KMS-11 (cell line): Measurements from ENCODE around the gene STXBP6.
A peak's percentile ranks its signal among the peaks of the same experiment; 100 is the strongest.

Source experiments
- H2AFZ ChIP-seq: fragments of 200-600 bp; sonication (generic); 2 replicates; pipeline ENCODE4 v1.6.1; 2016; ENCODE audit warnings: antibody characterized with exemption, mixed run types, low read depth
- H3K27ac ChIP-seq: fragments of 200-600 bp; sonication (generic); 2 replicates; pipeline ENCODE4 v1.6.1; 2016; ENCODE audit warnings: mild to moderate bottlenecking, mixed run types
- H3K27me3 ChIP-seq: fragments of 200-600 bp; sonication (generic); 2 replicates; pipeline ENCODE4 v1.6.1; 2017; ENCODE audit warnings: mild to moderate bottlenecking, low read depth, mixed run types, moderate library complexity; ENCODE audit not compliant: insufficient read depth
- H3K36me3 ChIP-seq: fragments of 200-600 bp; sonication (generic); 2 replicates; pipeline ENCODE4 v1.6.1; 2017; ENCODE audit warnings: mild to moderate bottlenecking, mixed run types; ENCODE audit not compliant: insufficient read depth
- H3K4me1 ChIP-seq: fragments of 200-600 bp; sonication (generic); 2 replicates; pipeline ENCODE4 v1.6.1; 2016; ENCODE audit warnings: mild to moderate bottlenecking, low read depth, mixed run types; ENCODE audit not compliant: poor library complexity, severe bottlenecking
- H3K4me2 ChIP-seq: fragments of 200-600 bp; sonication (generic); 2 replicates; pipeline ENCODE4 v1.7.0; 2016; ENCODE audit warnings: mild to moderate bottlenecking, mixed run types
- H3K4me3 ChIP-seq: fragments of 200-600 bp; sonication (generic); IDR thresholded peaks from 2 replicates; pipeline ENCODE4 v1.6.1; 2017; ENCODE audit warnings: low read depth, low read length, mixed read lengths; ENCODE audit not compliant: insufficient read depth
- H3K79me2 ChIP-seq: fragments of 200-600 bp; sonication (generic); 2 replicates; pipeline ENCODE4 v1.6.1; 2016; ENCODE audit warnings: low read depth, mixed run types; ENCODE audit not compliant: insufficient read depth
- H3K9ac ChIP-seq: fragments of 200-600 bp; sonication (generic); 2 replicates; pipeline ENCODE4 v1.6.1; 2016; ENCODE audit warnings: mild to moderate bottlenecking, mixed run types
- H4K20me1 ChIP-seq: fragments of 200-600 bp; sonication (generic); 2 replicates; pipeline ENCODE4 v1.6.1; 2016; ENCODE audit warnings: mild to moderate bottlenecking, mixed run types; ENCODE audit not compliant: insufficient read depth
- CTCF ChIP-seq: fragments of 200-600 bp; sonication (generic); conservative IDR thresholded peaks from 2 replicates; pipeline ENCODE4 v1.6.1; 2017; ENCODE audit warnings: low read depth, mild to moderate bottlenecking, antibody characterized with exemption, low read length, moderate library complexity, mixed read lengths

The STXBP6 gene

DNA sequence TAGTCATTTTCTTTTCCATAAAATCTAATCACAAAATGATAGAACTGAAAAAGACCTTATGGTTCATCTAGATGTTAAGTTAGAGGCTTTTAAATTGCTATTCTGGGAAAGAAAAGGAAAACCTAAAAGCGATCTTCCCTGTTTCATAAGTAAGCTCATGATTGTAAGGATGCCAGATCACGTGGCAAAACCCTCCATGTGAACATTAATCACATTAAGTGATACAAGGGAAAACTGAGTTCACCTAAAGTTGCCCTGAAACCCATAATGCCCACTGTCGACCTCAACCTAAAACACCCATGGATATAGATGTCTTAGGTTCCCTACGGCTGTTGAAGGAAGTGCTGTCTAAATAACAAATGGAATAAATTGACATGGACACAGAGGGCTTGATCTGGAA, 3.0 kb upstream of the STXBP6 start:
- TF ChIP-seq CTCF, result no peak
- H3K27ac ChIP-seq, result no peak overlapping the region
- H3K4me3 ChIP-seq, result no peak overlapping the region
- H3K27me3 ChIP-seq, result no peaks in the 10 kb centered on the region
- no peaks in the 10 kb centered on the region for H3K36me3 ChIP-seq
- H2AFZ ChIP-seq, result no peak overlapping the region
- H4K20me1 ChIP-seq, result no peaks in the 10 kb centered on the region
- no peak overlapping the region for H3K9ac ChIP-seq
- H3K4me1 ChIP-seq, result no peaks in the 10 kb centered on the region
- no peak overlapping the region for H3K4me2 ChIP-seq
- H3K79me2 ChIP-seq, result no peaks in the 10 kb centered on the region

DNA sequence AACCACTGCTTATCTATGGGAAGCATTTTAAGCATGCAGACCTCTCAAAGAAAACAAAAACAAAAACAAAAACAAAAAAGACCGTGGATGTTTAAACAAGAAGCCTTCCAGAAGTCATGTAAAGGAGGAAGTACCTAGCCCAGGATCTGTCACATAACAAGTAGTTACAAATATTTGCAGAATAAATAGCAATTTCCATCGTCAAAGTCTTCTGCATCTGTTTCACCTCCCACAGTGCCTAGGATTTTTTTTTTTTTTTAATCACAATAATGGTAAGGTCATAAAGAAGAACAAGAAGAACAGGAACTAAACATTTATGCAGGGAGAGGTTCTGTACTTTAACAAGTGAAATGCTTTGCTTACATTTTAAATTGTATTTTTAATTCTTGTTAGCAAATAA, 2.4 kb upstream of the STXBP6 start:
- Histone ChIP-seq H3K79me2 (no peaks in the 10 kb centered on the region), H3K4me1 (no peaks in the 10 kb centered on the region), H3K36me3 (no peaks in the 10 kb centered on the region), H3K27ac (no peak overlapping the region), H4K20me1 (no peaks in the 10 kb centered on the region), H2AFZ (no peak overlapping the region), H3K9ac (no peak overlapping the region), H3K4me2 (no peak overlapping the region), H3K27me3 (no peaks in the 10 kb centered on the region), H3K4me3 (no peak overlapping the region)
- no peak for TF ChIP-seq CTCF

DNA sequence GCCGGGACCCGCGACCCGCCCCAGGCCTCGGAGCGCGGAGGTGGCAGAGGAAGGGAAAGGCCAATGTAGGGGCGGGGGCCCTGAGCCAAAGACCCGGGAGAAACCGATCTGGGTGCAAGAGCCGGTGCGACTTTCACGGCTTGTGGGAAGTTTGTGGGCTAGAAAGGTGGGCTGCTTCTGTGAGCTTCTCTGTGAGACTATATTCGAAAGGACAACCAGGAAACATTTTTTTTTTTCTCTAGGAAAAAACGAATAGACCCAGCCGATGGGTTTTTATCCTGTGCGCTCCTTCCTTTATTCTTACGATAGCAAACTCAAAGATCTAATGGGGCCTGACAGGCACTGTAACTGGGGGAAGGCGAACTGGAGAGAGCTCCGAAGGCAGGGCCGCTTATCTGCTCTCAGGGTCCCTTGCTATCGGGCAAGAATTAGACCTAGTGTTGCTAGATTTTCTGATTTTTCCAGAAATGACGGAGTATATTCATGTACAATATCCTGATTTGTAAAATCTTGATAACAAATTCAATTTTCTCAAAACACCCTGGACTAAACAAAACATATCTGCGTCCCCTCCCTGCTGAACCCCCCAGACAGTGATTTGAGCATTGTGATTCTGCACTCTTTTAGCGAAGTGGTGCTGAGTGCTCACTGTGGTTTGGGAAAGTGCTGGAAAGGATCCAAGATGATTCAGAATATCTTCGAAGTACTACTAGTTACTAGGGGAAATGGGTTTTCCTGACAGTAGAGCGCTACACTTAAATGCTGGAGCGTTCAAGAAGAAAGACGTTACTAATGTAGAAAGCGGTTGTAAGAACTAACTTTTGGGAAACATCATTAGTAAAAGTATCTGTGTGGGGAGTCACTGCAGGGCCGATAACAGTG, 563 bp upstream of the STXBP6 start:
- H2AFZ ChIP-seq, result peak overlapping the region; percentile 83

DNA sequence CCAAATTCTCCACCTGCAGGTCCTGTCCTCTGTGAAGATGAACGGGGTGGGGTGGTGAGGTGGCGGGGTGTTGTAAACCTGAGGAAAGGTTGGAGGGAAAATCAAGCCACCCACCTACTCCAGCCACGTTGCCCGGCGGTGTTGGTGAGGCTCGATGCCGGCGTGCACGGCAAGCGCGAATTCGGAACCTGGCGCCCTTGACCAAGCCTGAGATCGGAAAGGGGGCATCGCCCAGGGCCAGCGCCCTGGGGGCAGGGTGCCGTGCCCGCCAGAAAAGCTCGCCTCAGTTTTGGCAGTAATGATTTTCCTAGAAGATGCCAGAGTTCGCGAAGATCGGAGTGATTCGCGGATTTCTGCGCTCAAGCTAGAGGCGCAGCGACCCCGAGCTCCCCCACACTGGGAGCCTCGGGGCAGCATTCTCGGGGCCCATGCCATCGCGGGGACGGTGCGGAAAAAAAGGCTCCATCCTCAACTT, 817 bp downstream of the STXBP6 start:
- Histone ChIP-seq H3K9ac (no peak overlapping the region), H3K27ac (no peak overlapping the region), H4K20me1 (no peaks in the 10 kb centered on the region), H3K4me1 (no peaks in the 10 kb centered on the region), H3K4me3 (no peak overlapping the region), H3K4me2 (no peak overlapping the region), H3K27me3 (no peaks in the 10 kb centered on the region), H3K79me2 (no peaks in the 10 kb centered on the region), H2AFZ (peak overlapping the region; percentile 83; the same call in 1 of the 2 replicates), H3K36me3 (no peaks in the 10 kb centered on the region)
- no peak for TF ChIP-seq CTCF

More for the DNA sequence above, 563 bp upstream of the STXBP6 start:
- Histone ChIP-seq H3K79me2 (no peaks in the 10 kb centered on the region), H3K9ac (peak overlapping the region; percentile 22; the same call in 1 of the 2 replicates), H3K4me3 (no peak overlapping the region), H3K27ac (no peak overlapping the region), H3K4me2 (peak overlapping the region; percentile 51; the same call in 1 of the 2 replicates), H4K20me1 (no peaks in the 10 kb centered on the region), H3K27me3 (no peaks in the 10 kb centered on the region), H3K4me1 (no peaks in the 10 kb centered on the region), H3K36me3 (no peaks in the 10 kb centered on the region)
- TF ChIP-seq CTCF, result no peak
